WERI-Rb-1 (cell line): Measurements from ENCODE around the gene FUT6.

ENCODE experiments used
- DNase-seq: peaks from one replicate; pipeline ENCODE4 v3.0.0-alpha.2; 2020
- H3K27ac ChIP-seq: fragments of 250-450 bp; sonication (Bioruptor Pico); 2 replicates; pipeline ENCODE4 v1.5.1; 2020; ENCODE audit warnings: mild to moderate bottlenecking, moderate library complexity
- H3K27me3 ChIP-seq: fragments of 250-450 bp; sonication (Bioruptor Pico); 2 replicates; pipeline ENCODE4 v1.5.1; 2021; ENCODE audit warnings: mild to moderate bottlenecking, low read depth, moderate library complexity; ENCODE audit not compliant: insufficient read depth, severe bottlenecking
- H3K36me3 ChIP-seq: fragments of 250-450 bp; sonication (Bioruptor Pico); 2 replicates; pipeline ENCODE4 v1.5.1; 2020; ENCODE audit warnings: mild to moderate bottlenecking, moderate library complexity
- H3K4me3 ChIP-seq: 2 replicates; pipeline ENCODE4 v1.5.1; 2011; ENCODE audit warnings: low read depth, mild to moderate bottlenecking, control low read depth, low read length
- H3K9me3 ChIP-seq: fragments of 250-450 bp; sonication (Bioruptor Pico); 2 replicates; pipeline ENCODE4 v1.5.1; 2021; ENCODE audit warnings: mild to moderate bottlenecking, moderate library complexity; ENCODE audit not compliant: severe bottlenecking
- TF ChIP-seq, protein P1 (sequence below): IDR thresholded peaks from 2 replicates; pipeline ENCODE4 v1.5.1; 2011; ENCODE audit warnings: low read depth, mild to moderate bottlenecking, control low read depth, inconsistent platforms, low read length

Gene FUT6

DNA sequence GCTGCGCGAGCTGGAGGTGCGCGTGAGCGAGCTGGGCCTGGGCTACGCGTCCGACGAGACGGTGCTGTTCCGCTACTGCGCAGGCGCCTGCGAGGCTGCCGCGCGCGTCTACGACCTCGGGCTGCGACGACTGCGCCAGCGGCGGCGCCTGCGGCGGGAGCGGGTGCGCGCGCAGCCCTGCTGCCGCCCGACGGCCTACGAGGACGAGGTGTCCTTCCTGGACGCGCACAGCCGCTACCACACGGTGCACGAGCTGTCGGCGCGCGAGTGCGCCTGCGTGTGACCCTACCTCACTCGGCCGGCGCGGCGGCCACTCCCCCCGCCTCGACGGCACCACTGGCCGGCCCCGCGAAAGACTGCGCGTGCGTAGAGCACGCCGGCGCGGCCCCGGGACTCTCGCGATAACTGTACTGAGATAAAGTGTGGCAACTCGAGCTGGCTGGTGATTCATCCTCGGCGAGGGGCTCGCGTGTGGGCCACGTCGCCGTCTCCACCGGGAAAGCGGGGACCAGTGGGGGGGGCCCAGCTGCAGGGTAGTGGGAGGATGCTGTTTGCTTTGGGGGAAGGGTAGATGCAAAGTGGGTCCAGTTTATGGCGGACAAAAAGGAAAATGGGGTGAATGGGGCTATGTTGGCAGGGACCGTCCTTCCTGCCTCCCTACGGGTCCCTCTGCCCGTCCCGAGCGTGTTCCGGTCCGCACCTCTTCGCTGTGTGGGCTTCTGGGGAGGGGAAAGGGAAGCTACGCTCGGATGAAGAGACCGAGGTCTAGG, 11.4 kb downstream of the FUT6 start:
- no peak for DNase-seq
- H3K9me3 ChIP-seq = no peaks in the 10 kb centered on the region
- H3K27ac ChIP-seq = no peak overlapping the region
- no peak overlapping the region for H3K4me3 ChIP-seq
- H3K36me3 ChIP-seq = no peaks in the 10 kb centered on the region
- TF ChIP-seq, protein P1, sequence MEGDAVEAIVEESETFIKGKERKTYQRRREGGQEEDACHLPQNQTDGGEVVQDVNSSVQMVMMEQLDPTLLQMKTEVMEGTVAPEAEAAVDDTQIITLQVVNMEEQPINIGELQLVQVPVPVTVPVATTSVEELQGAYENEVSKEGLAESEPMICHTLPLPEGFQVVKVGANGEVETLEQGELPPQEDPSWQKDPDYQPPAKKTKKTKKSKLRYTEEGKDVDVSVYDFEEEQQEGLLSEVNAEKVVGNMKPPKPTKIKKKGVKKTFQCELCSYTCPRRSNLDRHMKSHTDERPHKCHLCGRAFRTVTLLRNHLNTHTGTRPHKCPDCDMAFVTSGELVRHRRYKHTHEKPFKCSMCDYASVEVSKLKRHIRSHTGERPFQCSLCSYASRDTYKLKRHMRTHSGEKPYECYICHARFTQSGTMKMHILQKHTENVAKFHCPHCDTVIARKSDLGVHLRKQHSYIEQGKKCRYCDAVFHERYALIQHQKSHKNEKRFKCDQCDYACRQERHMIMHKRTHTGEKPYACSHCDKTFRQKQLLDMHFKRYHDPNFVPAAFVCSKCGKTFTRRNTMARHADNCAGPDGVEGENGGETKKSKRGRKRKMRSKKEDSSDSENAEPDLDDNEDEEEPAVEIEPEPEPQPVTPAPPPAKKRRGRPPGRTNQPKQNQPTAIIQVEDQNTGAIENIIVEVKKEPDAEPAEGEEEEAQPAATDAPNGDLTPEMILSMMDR = no peak
- H3K27me3 ChIP-seq = no peaks in the 10 kb centered on the region

GRCh38 chr19:5827342-5827890, 12.1 kb downstream of the FUT6 start:
- no peak overlapping the region for H3K27ac ChIP-seq
- H3K36me3 ChIP-seq = no peaks in the 10 kb centered on the region
- no peak for DNase-seq
- TF ChIP-seq, protein P1 = no peak
- no peak overlapping the region for H3K4me3 ChIP-seq
- no peaks in the 10 kb centered on the region for H3K27me3 ChIP-seq
- H3K9me3 ChIP-seq = no peaks in the 10 kb centered on the region

DNA sequence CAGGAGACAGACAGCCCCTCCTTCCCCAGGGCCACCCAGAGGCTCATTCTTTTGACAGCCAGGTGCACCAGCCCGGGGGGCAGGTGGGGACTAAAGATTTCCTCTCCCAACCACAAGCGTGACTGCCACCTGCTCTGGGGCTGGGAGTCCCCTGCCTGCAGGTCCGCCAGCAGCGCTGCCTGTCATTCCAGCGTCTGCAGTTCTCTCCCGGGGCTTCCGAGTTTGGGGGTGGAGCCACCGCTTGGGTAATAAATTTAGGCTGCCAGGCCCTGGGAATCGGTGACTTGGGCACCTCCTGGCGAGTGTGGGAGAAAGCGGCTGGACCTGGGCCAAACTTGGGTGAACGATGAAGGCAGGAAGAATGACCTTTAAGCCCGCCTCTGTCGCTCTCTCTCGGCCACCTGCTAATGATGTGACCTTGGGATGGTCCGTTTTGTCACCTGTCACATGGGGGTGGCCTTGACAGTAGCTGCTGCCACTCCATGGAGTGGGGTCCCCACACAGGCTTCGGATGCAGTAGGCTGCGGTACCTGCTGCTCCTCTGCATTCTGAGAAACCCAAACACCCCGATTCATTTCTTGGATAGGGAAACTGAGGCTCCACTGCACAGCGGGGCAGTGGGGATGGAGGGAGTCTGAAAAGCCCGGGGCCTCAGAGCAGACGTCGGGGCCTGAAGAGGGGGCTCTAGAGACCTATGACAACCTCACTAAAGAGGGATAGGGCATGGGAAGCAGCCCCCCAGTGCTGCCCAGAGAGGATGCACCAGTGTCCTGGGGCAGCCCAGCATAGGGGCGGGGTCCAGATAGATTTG, 12.8 kb downstream of the FUT6 start:
- Histone ChIP-seq H3K36me3 (no peaks in the 10 kb centered on the region), H3K27me3 (no peaks in the 10 kb centered on the region), H3K27ac (no peak overlapping the region), H3K9me3 (no peaks in the 10 kb centered on the region), H3K4me3 (no peak overlapping the region)
- peak; percentile 83 for DNase-seq
- TF ChIP-seq, protein P1 = peak; percentile 23; the same call in 1 of the 2 replicates

DNA sequence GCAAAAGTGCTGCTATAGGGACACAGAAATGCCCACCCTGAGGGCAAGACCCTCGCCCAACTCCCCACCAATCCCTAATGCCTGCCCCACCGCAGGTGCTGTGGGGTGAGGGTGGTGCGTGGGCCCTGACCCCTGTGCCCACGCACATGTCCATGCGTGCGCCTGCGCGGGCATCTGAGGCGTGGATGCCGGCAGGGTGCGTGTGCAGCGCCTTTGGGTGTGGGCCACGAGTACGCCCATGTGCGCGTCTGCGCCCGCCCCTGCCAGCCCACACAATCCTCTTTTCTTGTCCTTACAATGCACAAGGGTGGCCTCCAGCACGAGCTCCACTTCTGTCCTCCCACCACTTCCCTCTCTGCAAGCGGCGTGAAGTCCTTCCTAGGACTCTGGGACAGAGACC, 14.3 kb downstream of the FUT6 start:
- no peak for DNase-seq
- Histone ChIP-seq H3K27ac (no peak overlapping the region), H3K36me3 (no peaks in the 10 kb centered on the region), H3K4me3 (no peak overlapping the region), H3K9me3 (no peaks in the 10 kb centered on the region), H3K27me3 (no peaks in the 10 kb centered on the region)
- TF ChIP-seq, protein P1 = no peak

DNA sequence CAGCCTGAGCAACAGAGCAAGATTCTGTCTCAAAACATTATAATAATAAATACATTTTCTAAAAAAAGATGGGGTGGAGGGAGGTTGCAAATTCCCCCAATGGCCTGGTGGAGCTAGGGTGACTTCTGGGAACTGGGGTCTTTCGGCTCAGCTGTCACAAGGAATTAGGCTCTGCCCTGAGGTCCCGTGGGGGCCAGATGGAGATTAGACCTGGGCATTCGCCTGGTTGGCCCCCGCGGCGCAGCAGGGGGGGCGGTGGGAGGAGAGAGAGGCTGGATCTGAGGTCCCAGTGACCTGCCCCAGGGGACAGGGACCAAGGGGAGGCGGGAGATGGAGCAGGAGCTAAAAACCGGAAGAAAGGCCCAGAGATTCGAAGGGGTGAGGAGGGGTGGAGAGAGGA, 14.8 kb downstream of the FUT6 start:
- no peaks in the 10 kb centered on the region for H3K9me3 ChIP-seq
- no peaks in the 10 kb centered on the region for H3K27me3 ChIP-seq
- TF ChIP-seq, protein P1 = no peak
- H3K4me3 ChIP-seq = no peak overlapping the region
- no peaks in the 10 kb centered on the region for H3K36me3 ChIP-seq
- no peak overlapping the region for H3K27ac ChIP-seq
- peak; percentile 76 for DNase-seq
